ELR (cell line): ENCODE measurements around the gene STK39.

Source experiments
- DNase-seq: peaks from one replicate; pipeline ENCODE4 v3.0.0-alpha.2; 2015; ENCODE audit warnings: low read depth

Gene STK39

DNA sequence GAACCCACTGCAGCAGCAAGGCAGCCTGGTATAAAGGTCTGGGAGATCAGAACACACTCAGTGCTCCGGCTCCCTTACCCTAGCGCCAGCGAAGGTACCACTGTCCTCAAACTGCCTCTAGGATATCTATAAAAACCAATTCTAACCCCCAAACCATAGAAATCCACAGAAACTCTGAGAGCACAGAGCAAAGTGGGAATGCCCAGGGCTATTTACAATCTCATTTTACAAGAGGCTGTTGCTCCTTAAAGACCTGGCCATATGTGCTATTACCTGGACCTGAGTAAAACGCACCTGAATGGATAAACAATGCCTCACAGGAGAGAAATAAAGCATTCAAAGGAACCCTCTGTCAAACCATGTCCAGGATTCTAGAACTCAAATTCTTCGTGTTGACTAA is 4.3 kb downstream of the STK39 start:
- DNase-seq = no peak

DNA sequence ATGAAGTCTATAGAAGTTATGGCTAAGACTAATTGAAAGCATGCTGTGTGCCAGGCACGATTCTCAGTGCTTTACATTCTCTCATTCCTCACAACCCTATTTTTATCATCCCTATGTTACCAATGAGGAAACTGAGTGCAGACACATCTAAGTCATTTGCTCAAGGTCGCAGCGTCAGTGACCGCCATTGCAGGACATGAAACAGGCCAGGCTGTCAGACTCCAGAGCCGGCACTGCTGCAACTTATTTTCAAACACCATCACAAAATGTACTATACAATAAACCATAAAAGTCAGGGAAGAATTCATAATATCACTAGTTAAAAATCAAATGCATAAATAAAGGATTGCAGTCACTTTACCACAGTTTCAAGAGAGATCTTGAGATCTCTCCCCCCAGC is 5.6 kb downstream of the STK39 start:
- no peak for DNase-seq

DNA sequence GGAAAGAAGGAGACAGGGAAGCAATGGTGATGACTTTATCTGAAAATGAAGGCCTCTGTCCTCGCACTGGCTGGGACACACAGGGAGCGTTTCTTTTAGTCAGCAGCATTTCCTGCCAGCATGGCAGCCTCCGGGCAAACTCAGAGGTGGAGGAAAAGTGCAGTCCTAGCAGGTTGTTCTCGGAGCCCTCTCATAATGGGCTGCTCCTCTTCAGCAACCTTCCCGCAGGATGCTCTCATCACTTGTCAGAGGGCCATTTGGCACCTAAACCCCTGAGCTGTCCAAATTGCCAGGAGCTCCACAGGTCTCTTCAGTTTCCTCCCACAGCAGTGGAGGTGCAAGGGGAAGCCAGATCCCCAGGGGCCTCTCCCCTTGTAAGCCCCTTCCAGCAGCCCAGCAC is 6.2 kb downstream of the STK39 start:
- no peak for DNase-seq

DNA sequence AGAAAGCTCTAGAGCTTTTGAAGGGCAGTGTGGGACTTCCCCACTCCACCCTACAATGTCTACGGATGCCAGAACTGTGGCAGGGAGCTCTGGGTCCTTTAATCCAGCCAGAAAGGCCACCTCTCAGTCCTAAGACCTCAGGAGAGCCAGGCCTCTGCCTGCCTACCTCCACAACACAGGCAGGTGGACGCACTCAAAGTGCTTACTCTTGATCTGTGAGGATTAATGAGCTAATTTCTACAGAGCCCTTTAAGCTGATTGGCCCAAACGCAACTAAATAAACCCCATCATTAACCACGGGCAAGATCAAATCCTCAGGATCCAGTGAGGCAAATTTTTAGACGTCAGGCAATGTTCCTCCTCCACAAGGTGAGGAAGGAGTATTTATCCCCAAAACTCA is 8.1 kb downstream of the STK39 start:
- no peak for DNase-seq

DNA sequence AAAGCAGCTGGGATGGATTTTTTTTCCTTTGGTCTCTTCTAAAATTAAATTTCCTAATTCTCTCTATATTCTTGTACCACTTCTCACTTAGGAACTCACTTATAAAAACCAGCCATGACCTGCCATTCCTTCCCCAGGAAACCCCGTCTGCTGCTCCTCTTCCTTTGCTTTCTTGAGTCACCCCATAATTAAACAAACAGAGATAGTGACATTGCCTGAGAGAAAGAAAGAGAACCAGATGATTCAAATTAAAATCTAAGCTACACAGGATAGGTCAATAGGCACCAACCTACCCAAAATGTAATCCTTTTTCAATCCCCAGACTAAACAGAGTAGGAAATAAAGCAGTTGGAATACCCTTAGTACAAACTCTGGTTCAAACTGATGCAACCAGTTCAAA is 9.7 kb downstream of the STK39 start:
- peak; percentile 32 for DNase-seq

DNA sequence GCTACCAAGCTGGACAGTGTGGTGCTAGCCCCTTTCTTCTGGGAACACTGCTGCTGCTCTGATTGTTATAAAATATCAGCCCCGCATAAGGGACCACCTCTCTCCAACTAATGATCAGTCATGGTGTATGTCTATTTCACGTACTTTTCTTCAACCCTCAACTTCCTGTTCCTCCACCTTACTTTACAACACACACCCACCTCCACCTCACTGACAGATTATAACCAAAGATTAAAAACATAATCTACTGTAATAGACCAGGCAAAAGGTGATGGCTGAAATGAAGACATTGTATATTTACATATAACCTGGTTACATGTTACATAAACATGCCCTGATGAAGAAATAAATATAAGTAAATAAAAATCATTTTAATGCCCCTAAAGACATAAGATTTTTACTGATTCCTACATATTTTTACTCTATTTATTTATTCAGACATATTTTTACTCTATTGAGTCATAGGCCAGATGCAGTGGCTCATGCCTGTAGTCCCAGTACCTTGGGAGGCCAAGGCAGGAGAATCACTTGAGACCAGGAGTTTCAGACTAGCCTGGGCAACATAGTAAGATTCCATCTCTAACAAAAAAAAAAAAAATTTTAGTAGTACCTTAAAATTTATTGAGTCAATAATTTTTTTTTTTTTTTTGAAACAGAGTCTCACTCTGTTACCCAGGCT is 12.8 kb downstream of the STK39 start:
- DNase-seq = no peak

DNA sequence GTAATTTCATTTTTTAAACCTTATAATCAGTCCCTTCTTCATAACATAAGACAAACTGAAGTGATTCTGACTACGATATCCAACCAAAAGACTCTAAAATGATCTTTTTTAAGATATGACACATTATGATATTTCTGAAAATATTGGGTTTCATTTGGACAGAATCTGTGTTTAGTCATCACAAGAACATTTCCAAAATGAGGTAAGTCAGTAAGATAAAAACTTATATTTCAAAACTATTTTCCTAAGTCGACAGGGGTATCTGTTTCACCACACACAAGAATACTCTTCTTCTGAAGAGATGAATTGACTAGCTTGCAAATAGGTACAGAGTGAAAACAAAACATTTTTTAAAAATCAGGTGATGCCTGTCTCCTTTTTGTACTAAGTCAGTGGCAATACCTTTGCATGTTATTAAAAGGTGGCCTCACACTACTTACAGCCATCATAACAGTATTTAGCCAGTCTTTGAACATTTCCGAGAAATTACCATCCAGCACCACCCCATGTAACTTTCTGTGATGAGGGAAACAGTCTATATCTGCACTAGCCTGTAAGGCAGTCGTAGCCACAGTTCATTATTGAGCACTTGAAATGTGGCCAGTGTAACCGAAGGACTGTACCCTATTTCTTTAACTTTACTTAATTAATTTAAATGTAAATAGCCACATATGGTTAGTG is 13.5 kb downstream of the STK39 start:
- no peak for DNase-seq

DNA sequence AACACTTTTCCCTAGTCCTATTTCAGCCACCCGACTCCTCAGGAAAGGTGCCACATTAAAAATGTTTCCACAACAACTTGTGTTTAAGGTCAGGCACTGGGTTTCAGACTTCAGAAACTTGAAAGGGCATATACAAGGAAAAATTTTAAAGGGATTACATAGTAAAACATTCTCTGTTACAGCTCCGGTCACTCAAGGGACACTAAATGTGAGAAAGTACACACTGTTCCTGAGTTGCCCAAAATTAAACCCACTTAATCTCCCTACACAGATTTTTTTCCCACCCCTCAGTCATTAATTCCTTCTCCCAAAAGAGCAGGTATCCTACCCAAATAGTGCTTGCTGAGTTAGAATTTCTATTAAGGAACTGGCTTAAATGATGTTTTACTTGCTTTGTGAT is 14.2 kb downstream of the STK39 start:
- no peak for DNase-seq

DNA sequence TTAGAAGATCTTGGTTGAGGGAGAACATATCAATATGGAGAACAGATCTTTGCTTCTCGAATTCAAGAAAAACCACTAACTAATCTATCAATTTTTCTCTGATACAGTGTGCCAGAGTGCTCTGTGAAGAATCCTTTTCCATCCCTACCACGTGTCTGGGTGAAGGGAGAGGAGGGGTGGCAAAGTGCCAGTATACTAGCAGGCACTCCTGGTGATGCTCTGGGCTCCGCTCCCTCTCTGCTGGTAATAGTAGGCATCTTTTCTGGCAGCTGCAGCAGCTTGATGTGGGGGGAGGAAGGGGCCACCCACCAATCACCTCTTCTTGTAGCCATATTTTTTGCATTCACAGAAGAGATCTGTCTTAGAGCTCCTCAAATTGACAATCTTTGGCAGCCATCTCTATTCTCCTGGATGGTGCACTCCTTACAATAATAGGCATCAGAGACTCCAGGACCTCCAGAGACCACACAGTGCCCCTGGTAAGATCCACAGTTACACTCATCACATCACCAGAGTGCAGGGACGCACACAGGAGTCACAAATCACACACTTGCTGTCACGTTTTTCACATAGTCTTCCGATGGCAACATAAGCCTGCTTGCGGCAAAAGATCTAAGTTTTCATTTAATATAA is 15.7 kb downstream of the STK39 start:
- DNase-seq = no peak

DNA sequence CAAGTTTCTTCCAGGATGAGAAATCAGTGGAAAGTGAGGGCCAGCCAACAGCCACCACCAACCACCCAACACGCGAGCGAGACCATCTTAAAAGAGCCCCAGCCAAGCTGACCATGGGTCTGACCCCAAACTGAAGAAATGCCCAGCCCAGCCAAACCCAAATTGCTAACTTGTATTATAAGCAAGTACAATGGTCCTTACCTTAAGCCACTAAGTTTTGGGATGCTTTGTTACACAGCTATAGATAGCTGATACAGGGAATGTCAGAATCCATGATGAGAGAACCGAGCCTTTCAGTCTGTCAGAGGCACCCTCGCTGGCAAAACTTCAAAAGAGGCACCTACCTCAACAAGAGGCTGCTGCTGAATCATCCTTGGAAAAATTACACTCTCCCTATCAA is 17.0 kb downstream of the STK39 start:
- DNase-seq = no peak

DNA sequence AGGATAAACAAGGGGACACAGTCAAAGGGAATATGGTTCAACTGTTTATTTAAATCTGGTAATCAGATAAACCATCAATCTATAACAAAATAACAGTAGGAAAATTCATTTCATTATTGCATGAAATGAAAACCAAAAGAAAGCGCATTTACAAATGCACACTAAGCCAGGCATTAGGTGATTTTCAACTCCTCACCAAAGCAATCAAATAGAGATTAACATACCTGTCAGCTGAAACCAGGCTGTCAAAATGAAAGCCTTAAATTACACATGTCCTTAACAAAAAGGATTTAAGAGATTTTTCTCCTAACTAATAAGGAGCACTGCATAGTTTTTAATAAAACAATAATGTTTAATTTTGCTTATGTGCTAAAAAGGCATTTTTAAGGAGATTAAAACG is 23.0 kb downstream of the STK39 start:
- no peak for DNase-seq

DNA sequence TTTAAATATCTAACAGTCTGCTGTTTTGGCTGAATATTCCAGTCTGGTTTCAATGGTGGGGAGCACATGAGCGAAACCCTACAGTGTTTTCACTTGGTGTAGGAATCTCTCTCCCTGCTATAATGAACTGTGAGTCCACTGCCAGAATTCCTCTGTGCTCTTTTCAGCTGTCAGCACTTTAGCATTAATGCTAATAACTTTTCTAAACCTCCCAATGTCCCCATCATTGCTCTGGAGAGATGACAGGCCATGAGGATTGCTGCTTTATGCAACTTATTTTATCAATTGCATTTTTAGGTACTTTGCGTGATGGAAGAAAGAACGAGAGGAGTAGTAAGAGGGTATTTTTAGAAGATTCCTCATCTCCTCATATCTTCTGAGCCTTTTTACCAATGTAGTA is 25.3 kb downstream of the STK39 start:
- DNase-seq = no peak

DNA sequence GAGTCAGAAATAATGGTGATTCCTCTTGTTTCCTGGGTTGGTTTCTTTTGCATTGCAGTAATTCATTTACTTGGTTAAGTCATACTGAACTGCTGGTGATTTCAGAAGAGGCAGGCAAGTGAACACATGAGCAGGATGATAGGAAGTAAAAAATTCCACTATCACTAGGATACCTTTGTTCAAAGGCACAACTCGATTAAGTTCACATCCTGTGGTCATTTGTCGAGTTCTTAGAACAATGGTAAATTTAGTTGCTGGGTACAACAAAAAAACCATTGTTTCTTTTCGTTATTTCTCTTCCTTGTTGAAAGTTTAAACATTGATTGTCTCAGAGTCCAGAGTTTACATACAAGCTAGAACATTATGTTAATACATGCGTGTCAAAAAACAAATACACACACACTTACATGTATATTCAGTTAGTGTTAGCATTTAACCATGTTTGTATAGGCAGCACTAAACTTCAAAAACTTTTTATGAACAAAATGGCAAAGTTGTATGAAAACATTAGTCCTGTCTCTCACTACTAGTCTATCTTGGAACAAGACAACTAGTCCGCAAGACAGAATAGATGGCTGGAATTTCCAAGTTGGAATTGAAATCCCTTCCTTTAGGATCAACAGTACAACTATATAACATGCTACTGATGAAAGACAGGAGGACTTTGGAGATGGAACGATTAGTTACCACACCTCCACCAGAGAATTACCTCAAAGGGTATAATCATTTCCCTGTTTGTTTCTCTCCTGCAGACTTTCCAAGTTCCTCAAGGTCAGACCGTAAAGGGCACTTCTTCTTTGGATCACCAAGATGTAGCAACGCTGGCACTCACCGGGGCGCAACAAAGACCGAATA is 26.2 kb downstream of the STK39 start:
- no peak for DNase-seq

DNA sequence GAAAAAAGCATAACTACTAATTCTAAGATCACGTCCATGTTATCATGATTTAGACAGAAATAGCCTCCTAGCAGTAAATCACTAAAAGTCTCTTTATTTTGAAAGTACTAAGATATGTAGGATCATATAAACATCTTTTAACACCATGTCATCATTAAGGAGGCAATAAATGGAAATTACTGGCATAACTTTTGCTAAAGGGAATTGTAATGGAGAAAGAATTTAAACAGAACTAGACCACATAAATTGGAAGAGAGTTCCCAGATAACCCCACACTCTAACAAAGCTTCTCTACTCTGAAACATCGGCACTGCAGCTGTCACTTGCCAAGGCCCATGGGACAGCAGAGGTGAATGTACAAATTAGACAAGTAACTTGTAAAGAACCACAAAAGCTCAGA is 29.5 kb downstream of the STK39 start:
- DNase-seq = no peak

DNA sequence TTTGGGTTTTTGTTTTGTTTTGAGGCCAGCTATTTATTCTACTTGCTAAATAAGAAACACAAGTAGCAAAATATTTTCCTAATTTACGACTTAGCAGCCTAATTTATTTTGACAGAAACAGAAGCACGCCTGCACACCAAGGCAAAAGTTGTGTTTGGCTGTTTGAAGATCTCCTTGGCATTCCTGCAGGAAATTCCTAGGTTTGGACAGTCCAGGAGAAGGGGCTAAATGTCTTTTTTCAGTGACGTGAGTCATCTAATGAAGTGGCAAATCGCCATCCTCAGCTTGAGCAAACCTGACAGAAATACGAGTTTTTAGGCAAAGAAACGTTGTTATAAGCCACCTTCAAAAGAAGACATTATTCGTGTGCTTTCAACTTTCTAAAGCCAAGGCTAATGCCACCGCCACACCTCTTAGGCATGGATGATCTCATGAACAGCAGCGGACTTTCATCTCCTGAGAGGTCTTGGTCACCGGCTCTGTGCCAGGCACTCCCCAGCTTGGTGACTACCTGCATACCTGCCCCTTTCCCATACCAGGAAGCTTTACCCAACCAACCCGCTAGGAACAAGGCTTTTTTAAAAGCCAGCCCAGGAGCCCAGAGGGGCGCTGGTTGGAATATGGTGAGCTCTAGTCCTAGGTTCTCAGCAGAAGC is 30.9 kb downstream of the STK39 start:
- peak; percentile 54 for DNase-seq

DNA sequence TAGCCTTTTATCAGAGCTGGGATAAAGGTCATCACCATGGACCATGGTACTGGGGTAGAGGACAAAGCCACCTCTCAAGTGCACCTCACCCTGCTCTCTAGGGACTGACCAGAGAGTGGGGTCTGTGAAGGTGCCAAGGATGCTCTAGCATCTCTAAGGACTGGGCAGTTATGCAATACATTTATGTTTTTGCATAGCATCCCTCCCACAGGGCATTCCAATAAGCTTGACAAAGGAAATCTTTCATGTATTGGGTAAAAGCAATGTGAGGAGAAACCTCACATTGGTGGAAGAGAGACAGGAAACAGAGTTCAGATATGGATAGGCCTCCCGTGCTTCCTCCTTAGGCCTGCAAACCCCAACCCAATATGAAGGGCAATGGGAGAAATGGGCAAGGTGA is 31.6 kb downstream of the STK39 start:
- no peak for DNase-seq

DNA sequence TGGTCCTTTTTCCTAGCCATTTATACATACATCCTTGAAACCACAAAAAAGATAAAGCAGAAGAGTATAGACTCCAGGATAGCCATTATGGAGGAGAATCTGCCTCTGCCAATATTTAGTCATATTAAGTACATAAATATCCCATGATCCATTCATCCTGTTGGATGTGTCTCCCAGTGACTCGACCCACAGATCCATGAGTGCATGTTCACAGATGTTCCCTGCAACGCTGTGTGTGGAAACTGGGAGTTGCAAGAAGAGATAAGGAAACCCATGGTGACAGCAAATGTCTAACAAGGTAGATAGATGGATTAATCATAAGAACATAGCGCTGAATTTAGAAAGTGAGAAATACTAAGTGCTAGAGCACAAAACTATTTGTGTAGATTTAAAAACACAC is 34.5 kb downstream of the STK39 start:
- peak; percentile 63 for DNase-seq

DNA sequence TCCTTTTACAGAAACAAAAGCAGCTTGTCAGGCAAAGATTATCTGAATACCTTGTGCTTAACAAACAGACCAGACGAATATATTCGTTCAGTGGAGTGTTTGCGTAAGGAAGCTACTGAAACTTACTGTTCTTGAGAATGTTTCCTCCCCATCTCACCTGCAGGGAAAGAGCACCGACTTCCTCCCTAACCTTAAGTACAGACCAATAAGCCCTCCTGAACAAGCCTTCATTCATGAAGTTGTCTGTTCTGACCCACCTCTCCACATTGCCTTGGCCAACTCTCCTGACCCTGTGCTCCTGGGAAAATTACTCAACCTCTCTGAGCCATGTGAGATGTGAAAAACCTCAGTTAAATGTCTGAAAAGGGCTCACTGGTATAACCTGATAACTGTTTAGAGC is 35.2 kb downstream of the STK39 start:
- DNase-seq = no peak

DNA sequence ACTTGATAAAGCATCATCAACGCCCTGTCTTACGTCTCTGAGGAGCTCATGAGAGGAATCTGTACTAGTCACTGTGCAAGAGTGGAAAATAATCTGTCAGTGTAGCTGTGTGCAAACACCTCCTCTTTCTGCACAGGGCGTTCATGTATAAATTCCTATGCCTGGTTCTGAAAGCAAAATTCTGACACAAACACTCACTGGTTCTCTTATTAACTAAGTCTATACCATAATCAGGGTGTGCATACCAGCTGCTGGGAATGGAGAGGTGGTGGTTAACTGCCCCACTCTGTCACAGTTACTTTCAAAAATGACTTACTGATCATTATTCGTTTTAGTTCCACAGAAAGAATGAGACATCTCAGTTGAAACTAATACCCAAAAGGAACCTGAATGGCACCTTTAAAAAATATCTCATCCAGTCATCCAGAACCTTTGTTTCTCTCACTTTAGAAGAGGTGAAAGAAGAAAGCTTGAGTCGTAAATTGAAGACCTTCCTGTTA is 35.7 kb downstream of the STK39 start:
- peak; percentile 9 for DNase-seq

DNA sequence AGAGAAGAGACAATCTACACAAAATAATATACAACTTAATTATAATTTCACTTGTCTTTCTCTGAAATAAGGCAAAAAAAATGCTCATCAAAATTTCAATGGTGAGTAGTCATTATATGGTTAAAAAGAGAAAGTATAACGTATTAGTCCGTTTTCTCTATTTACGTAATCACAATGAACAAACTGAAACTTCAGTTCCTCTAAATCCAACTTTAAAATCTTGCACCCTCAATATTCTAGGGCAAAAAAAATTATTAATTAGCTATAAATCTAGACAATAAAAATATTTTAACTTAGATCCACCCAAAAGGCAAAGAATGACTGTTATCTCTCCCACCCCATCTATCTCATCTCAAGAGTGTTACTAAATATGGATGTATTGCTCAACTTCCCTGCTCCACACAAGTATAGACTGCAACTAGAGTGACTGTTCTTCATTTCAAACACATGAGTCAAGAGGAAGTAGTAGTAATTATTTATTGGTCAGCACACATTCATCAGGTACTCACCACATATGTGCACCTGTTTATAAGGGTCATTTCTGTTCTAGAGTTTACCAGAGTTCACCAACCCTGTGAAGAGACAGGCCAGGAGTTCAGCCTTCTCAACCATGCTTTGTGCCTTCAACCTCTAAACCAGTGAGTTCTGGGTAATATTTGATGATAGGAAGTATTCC is 36.4 kb downstream of the STK39 start:
- DNase-seq = peak; percentile 95

DNA sequence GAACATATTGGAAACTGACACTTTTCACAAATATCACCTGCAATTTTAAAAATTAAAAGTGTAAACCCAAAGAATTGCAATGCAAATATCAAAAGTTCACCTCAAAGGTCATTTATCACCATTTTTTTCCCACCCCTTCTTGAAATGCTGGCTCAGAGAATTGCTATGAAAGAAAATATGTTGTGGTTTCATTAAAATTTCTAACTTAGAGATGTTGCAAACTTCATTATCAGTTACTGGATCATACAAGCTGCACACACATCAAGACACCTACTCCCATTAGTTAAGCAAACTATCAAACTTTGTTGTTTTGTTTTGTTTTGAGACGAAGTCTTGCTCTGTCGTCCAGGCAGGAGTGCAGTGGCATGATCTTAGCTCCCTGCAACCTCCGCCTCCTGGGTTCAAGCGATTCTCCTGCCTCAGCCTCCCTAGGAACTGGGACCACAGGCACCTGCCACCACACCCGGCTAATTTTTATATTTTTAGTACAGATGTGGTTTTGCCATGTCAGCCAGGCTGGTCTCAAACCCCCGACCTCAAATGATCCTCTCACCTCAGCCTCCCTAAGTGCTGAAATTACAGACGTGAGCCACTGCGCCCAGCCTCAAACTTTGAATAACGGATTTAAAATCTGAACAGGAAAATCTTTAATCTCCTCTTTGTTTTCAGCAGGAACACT is 37.0 kb downstream of the STK39 start:
- no peak for DNase-seq
